NCI-H345 treated with DMSO at 0.1 percent for 48 hours (cell line): ENCODE data around the gene PLGLB1.
"Not testable (repeated sequence)": the region's sequence is repeated elsewhere in the genome, so short reads cannot be mapped to it uniquely, and the experiment has no call there.

Experiments
- DNase-seq: peaks from one replicate; lab custom pipeline; 2025; ENCODE audit not compliant: unreplicated experiment; lab: John Stamatoyannopoulos, UW

The PLGLB1 gene

GRCh38 chr2:87021744-87022143 lies at the start of gene PLGLB1:
Gene PLGLB1, minus strand, starts transcription at chr2:87021844. Its CDS starts 61 bp downstream, at chr2:87021783.
- DNase-seq, result not testable (repeated sequence)

DNA sequence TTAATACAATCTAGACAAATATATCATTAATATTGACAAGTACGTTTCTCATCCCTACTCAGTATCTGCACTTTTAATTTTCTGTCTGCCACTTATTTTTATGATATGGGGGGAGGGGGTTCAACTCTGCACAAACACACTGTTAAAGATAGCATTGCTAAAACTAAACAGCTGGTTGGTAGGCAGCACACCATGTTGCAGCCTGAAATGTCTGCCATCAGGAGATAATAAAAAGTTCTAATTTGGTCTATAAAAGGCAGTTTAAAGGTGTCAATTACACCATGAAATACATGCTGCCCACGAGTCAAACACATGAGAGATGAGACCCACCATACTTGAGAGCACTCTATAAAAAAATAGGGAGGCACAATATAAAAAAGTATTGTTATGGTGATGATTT lies 42.7 kb upstream of the PLGLB1 start:
- DNase-seq, result not testable (repeated sequence)

GRCh38 chr2:87063431-87063830 lies 41.8 kb upstream of the PLGLB1 start:
- not testable (repeated sequence) for DNase-seq

- not testable (repeated sequence) for DNase-seq
Measured at GRCh38 chr2:87061519-87061918, 39.9 kb upstream of the PLGLB1 start.

DNA sequence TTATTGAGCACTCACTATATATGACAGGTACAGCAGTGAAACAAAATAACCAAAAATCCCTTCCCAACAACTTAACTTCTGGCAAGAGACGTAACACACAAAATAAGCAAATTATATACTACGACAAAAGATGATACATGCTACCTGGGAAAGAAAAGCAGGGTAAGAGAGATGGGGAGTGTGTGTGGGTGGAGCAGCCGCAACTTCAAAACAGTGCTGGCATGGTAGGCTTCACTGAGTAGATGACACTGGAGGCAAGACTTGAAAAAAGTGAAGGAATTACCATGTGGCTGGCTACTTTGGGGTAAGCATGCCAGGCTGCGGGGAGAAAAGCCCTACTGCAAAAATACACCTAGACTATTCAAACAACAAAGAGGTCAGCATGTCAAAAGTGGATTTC lies 36.0 kb upstream of the PLGLB1 start:
- DNase-seq, result not testable (repeated sequence)

- not testable (repeated sequence) for DNase-seq
Measured at GRCh38 chr2:87056843-87057242, 35.2 kb upstream of the PLGLB1 start.

DNA sequence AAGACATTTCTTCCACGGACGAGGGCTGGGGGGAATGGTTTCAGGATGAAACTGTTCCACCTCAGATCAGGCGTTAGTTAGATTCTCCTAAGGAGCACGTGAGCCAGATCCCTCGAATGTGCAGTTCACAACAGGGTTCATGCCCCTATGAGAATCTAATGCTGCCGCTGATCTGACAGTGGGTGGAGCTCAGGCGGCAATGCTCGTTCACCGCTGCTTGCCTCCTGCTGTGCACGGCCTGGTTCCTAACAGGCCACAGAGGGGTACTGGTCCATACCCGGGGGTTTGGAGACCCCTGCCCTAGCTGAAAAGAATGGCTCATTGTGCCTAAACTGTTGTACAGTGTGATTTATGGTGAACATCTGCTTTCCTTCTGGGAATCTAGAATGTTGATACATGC lies 34.8 kb upstream of the PLGLB1 start:
- DNase-seq, result not testable (repeated sequence)

GRCh38 chr2:87054375-87054774 lies 32.7 kb upstream of the PLGLB1 start:
- not testable (repeated sequence) for DNase-seq

DNA sequence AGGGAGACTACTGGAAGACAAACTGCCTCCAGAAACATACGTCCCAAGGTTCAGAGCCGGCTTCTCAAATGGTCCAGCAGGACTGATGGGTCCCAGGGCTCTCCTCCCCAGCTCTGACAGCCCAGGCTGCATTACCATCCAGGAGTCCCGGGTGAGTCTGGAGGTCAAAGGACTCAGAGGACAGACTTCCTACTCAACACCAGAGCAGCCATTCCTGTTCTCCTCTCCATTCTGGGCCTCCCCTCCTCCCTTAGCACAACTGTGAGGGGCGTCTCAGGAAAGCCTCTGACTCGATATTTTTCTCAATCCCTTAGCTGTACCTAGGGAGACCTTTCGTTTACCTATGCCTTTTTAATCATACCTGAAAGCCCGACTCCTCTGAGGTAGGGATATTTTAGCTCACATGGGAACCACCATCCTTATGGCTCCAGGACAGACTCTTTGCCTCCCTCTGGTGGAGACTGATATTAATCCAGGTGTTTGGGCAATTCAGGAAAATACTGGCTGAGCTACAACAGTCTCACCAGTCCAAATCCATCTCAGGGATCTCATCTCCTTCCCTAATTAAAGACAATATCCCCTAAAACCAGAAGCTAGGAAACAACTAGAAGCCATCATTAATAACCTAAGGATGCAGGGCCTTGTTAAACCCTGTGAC lies 19.8 kb upstream of the PLGLB1 start:
- DNase-seq, result not testable (repeated sequence)

DNA sequence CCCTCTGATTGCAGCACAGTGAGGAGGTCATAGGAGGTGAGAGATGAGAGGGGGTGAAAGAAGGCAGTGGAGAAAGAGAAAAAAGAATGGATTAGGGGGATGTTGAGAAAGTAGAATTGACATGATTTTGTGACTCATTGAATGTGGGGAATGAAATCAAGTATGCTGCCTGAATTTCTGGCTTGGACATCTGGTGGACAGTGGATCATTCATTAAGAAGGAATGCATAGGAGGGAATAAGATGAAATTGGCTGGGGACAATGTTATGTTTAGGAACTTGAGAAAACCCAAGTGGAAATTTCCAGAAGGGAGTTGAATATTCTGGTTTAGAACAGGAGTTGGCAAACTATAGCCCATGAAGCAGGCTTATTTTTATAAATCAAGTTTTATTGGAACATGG lies 7.0 kb upstream of the PLGLB1 start:
- DNase-seq, result not testable (repeated sequence)

GRCh38 chr2:87026816-87027215 lies 5.2 kb upstream of the PLGLB1 start:
- not testable (repeated sequence) for DNase-seq

DNA sequence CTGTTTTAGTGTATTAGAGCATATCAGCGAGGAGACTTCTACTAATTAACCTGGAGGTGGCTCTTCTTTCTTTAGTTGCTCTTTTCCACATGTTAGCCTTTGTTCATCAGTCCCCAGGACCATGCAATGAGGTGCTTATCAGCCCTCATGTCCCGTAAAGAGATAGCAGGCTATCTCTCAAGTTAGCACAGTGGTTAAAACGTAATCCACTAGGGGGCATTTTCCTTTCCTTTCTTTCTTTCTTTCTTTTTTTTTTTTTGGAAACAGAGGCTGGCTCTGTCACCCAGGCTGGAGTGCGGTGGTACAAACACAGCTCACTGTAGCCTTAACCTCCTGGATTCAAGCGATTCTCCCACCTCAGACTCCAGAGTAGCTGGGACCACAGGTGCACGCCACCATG lies 4.3 kb upstream of the PLGLB1 start:
- not testable (repeated sequence) for DNase-seq

- DNase-seq, result not testable (repeated sequence)
Measured at GRCh38 chr2:87023988-87024615, 2.5 kb upstream of the PLGLB1 start.

GRCh38 chr2:87021043-87021442 lies 601 bp downstream of the PLGLB1 start:
- DNase-seq, result not testable (repeated sequence)

DNA sequence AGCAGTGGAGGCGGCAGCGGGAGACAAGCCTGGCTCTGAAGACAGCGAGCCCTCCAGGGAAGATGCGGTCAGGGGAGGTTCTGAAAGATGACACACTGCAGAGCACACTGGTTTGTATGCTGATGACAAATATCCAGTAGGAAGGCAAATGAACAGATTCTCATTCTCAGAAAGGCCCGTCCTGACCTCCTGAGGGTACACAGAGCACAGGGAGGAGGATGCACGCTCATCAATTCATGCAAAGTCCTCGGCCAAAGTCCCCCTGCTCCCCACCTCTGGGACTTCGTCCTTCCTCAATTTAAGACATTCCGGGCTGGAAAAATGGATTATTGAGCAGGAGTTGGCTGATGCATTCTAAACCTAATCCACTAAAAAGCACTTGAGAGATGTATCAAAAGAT lies 2.6 kb downstream of the PLGLB1 start:
- not testable (repeated sequence) for DNase-seq

GRCh38 chr2:87014489-87015169 lies 7.0 kb downstream of the PLGLB1 start:
- DNase-seq, result not testable (repeated sequence)

- not testable (repeated sequence) for DNase-seq
Measured at GRCh38 chr2:87004398-87004797, 17.2 kb downstream of the PLGLB1 start.
